GOT3 (cell line): ENCODE measurements around the gene KCTD1.
"Not testable (repeated sequence)": the region's sequence is repeated elsewhere in the genome, so short reads cannot be mapped to it uniquely, and the experiment has no call there.

Experiments used
- DNase-seq: peaks from one replicate; lab custom pipeline; 2025; ENCODE audit warnings: mixed read lengths; lab: John Stamatoyannopoulos, UW

Gene KCTD1

DNA sequence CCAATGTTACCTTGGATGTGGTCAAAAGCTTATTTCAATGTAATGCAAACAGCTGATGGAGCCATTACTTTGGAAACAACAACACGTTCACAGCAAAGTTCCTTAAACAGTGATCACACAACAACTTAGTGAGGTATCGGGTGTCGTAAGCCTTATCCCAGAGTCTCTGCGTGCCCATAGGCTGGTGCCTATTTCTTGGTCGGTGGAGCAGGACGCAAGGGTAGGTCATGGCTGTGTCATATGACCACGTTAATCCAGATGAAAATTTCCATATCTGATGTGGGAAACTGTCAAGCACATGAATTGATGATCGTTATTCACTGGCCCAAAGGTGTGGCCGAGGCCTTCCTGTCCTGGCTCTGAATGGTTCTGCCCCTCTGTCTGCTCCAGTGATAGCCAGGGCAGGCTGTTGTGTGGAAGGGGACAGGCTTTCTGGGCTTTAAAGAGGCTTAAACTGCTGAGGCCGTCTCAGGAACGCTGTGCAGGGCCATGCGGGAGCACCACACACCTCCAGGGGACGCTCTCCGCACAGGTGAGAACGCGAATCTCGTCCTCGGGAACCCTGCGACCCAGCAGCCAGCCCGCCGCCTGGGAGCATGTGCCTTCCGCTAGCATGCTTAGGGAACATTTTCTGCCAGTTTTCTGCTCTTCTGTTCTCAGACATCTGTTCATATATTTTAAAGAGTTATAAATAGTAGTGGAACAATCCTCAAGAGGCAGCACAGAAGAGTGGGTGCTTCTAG is 90.6 kb downstream of the KCTD1 start:
- no peak for DNase-seq

DNA sequence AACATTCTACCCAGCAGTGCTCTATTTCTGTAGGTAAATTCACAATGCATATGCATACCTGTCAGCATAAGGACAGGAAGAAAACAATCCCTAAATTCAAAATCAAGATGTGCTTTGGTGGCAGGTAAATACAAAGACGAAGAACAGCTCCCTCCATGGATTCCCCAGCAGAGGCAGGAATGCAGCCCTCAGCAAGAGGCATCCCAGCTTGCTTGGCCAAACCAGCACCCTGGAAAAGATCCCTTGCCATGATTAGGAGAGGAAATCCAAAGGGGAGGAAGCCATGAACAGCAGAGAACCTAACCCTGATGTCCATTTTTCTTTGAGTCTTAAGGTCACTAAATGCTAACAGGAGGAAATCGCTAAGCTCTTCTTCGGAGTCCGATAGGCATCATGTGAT is 91.2 kb downstream of the KCTD1 start:
- no peak for DNase-seq

DNA sequence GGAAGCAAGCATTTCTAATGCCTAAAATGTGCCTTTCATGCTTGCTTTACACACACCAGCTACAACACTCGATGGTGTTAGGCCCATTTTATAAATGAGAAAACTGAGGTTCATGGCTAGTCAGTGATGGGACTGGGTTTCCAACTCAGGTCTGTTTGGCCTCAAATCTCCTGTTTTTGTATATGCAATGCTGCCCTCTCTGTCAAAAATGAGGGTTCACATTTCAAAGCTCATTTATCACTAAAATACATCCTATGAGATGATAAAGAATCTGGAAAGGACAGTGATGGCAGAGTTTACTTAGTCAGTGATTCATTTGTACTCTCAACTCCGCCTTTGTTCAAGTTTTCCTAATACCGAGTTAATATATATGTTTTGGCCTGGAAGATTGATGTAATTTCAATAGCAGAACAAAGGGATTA is 92.3 kb downstream of the KCTD1 start:
- no peak for DNase-seq

DNA sequence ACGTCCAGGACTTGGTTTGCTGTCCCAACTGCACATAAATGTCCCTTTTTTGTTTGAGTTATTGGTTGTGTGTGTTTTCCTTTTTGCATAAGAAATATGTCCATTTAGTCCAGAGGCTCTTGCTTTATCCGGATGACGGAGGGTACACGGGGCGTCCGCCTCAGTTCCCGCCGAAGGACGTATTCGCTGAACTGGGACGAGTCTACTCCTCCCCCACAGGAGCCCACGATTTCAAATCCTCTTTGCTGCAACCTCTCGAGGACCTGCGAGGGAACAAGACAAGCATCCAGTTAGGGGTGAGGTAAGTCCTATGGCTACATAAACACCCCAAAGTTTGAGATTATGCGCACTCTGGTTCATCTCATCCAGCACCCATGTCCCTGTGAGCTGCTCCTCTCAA is 92.7 kb downstream of the KCTD1 start:
- no peak for DNase-seq

- no peak for DNase-seq
Observed at GRCh38 chr18:26454616-26455015, 93.7 kb downstream of the KCTD1 start.

- no peak for DNase-seq
Observed at GRCh38 chr18:26454192-26454591, 94.2 kb downstream of the KCTD1 start.

- DNase-seq, result no peak
Observed at GRCh38 chr18:26453386-26453901, 94.9 kb downstream of the KCTD1 start.

DNA sequence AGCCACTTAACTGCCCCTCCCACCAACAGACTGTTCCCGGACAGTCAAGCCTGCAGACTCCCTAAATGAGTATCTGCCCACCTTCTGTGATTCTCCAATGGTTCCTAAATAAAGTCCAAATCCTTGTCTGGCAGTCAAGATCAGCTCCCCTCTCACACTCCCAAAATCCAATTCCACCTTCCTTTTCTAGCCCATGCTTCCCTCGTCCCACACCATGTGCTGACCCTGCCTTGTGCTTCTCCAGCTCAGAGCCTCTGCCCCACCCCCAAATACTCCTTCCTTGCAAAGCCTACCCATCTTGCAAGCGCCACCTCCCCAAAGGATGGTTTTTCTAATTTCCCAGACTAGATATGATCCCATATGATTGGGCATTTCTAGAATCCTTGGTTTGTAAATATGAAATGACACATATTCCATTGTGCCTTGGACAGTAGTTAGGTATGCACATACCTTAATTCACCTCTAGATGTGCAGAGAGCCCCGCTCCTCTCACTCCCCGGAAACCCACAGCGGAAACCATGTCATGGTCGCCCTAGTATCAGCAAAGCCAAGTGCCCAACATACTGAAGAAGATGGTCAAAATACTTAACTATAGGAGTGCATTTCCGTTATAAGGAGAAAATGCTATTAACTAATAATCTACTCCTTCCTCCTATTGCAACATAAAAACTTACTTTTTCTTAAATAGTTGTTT is 97.2 kb downstream of the KCTD1 start:
- no peak for DNase-seq

DNA sequence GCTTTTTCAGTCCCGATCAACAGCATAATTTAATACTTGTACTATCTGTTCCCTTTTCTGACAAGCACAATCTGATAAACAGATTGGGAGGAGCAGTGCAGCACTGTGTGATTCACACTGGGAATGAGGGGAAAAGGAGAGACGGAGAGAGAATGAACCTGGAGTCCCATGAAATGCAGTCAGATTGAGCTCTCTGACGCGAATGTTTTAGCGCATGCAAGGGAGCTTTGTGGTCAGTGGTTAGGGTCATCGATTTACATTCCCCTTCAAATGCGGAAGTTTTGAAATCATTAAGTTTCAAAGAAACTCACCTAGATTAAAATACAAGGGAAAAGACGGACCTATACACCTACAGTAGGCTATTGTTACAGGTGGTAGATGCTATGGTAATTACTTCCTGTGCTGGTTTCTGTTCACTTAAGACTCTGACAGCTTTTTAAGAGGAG is 99.6 kb downstream of the KCTD1 start:
- DNase-seq, result no peak

DNA sequence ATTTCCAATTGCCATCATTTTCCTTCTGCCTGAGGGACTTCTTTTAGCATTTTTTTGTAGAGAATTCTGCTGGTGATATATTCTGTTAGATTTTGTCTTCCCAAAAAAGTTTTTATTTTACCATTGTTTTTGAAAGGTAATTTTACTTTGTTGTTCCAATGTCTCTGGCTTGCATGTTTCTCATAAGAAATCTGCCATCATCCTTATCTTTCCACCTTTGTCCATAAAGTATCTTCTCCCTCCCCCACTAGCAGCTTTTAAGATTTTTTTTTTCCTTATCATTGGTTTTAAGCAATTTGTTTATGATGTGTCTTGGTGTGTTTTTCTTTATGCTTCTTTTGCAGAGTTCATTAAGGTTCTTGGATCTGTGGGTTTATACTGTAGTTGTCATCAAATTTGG is 104.5 kb downstream of the KCTD1 start:
- no peak for DNase-seq

- DNase-seq, result no peak
Observed at GRCh38 chr18:26442126-26442525, 106.2 kb downstream of the KCTD1 start.

- DNase-seq, result no peak
Observed at GRCh38 chr18:26440644-26441043, 107.7 kb downstream of the KCTD1 start.

DNA sequence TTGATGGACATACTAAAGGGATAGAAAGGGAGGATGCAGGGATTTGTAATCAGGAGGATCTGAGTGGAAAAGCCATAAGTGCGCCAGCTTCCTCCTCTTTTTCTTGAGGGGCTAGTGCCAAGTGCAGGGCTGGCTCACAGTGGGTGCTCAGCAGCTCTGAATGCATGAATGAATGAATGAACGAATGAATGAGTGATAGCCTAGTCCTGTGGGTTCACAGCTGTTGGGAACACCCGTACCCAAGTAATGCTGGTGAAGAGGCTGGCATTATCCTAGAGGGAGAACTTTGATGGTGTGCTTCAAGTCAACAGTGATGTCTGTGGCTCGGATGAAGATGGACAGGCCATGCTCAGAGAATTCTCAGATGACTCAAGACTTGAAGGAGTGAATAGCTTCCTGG is 108.8 kb downstream of the KCTD1 start:
- no peak for DNase-seq

DNA sequence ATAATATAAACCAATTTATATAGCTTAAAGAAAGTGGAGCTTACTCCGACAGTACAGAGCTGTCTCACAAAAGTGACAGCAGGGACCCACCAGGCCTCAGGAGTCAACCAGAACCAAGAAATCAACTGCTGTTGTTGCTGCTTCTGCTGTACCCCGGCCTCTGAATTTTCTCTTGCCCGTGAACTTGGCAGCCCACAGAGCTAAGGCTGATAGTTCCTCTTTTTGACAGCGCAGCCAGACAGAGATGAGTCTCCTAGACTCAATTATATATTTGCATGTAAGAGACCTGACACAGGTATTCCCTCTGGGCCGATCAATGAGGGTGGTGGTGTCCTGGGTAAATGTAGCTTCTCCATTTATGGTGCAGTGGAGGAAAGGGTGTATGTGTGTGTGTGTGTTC is 109.4 kb downstream of the KCTD1 start:
- DNase-seq, result no peak

- DNase-seq, result not testable (repeated sequence)
Observed at GRCh38 chr18:26437634-26438033, 110.7 kb downstream of the KCTD1 start.

DNA sequence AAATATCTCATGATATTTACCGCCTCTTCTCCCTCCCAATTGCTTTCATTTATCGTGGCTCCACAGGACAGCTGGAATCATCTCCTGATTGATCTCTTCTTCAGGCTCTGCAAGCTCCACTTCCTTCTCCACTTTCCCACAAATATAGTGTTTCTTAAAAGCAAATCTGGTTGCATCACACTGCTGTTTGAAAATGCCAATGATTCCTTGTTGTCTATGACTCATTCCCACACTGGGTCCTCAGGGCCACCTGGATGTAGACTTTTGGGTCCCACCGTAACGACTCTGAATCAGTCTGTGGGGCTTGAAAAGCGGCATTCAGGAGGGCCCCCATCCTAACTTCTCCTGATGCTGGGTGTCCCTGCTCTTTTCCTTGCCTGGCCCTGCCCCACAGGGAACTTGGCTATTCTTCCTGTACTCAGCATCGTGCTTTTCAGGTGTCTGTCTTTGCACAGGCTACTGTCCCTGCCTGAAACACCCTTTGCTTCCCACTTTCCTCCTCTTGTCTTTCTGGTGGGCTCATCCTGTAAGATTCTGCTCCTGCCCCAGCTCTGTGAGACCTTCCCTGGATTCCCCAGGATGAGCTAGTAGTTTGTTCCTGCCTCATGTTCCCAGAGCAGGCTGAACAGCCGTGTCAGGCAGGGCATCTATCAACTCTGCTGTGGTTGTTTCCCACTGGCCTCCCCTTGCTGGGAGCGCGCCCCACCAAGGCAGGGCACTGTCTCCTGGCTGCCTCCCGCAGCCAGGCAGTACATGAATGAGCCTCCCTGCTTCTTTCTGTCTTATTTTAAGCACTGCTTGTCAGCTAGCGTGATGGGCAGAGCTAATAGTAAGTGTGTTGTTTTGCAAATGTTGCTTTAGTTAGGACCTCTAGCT is 111.9 kb downstream of the KCTD1 start:
- no peak for DNase-seq

- DNase-seq, result no peak
Observed at GRCh38 chr18:26435415-26436095, 112.8 kb downstream of the KCTD1 start.

DNA sequence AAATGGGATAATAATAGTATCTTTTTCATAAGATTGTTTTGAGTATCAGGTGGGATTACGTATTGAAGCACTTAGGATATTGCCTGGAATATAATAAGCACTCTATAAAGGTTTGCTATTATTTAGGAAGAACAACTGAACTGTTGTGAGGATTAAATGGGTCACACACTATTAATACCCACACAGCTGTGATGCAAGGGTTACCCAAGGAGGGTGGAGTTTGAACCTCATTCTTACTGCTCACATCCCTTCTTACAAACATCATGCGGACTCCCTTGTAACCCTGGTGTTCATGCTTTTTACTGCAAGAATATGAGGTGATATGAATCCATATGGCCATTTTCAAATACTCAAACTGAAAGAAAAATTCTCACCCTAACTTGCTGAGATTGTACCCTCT is 113.5 kb downstream of the KCTD1 start:
- DNase-seq, result no peak

- DNase-seq, result no peak
Observed at GRCh38 chr18:26432651-26433424, 115.5 kb downstream of the KCTD1 start.

DNA sequence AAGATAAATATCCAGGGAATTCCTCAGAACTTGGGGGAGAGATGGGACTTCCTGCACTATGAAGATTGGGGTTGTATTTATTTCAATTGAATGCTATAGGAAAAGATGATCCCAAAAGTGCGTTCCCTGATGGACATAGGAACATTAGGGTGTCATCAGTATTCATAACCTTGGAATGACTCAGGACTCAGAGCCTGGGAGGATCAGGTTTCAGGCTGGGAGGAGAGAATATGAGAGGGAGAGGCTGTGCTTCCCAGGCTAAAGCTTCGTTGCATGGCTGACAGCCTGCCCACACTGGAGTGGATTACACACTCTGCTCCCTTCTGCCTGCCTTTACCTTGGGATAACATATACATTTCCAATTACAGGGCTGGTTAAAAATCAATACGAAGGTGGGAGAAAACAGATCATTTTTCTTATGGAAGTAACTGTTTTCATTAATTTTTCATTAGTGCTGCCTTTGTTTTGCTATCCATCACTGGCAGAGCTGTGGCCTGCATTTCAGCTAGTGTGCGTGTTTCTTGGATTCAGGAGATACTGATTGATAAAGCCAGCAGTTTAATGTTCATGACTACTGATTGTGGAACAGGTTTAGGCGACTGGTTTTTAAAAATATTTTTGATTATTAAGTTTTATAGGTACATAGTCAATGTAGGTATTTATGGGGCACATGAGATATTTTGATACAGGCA is 118.7 kb downstream of the KCTD1 start:
- no peak for DNase-seq
